Measurements from ENCODE around the gene RASAL2. TPM values are rescaled to one million over a fixed set of nuclear protein-coding genes. Genes with fewer than 3 reads are reported as not detected.

The RASAL2 gene
- total RNA-seq, 3 donors from 2014 or later: 28.5 to 41.0 (median 40.5) TPM

DNA sequence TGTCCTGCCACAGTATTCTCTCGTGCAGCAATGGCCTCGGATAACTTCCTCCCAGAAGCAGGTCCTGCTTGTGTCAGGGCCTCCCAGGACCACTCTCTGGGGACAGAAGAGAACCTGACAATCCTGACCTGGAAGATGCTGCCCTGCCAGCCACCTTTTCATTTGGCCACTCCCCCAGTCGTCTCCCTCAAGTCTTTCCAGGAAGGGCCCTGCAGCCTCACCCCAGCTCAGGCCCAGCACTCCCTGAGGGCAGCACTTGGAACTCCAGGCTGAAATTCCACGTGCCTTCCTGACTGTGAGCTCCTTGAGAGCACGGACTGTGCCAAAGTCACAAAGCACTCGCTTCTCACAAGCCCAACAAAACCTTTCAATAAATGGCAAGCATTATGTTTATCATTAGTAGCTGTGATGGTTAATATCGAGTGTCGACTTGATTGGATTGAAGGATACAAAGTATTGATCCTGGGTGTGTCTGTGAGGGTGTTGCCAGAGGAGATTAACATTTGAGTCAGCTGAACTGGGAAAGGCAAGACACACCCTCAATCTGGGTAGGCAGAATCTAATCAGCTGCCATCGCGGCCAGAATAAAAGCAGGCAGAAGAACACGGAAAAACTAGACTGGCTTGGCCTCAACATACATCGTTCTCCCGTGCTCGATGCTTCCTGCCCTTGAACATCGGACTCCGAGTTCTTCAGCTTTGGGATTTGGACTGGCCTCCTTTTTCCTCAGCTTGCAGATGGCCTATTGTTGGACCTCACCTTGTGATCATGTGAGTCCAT, 405.2 kb downstream of the RASAL2 start:
- no peak overlapping the region for H3K4me3 ChIP-seq
- peaks cover 0 to 3% of the 10 kb centered on the region in 2 donors for H3K27me3 ChIP-seq
- no peaks in the 10 kb centered on the region for H3K36me3 ChIP-seq
- H3K9me3 ChIP-seq: no peaks in the 10 kb centered on the region
- no peak for DNase-seq (ENCODE audit: low spot score in 2 of 2)
- TF ChIP-seq POLR2AphosphoS5 (IDR thresholded peaks at IDR 0.05) (no peak), POLR2A (IDR thresholded peaks at IDR 0.05) (no peak)
- TF ChIP-seq, protein P1, sequence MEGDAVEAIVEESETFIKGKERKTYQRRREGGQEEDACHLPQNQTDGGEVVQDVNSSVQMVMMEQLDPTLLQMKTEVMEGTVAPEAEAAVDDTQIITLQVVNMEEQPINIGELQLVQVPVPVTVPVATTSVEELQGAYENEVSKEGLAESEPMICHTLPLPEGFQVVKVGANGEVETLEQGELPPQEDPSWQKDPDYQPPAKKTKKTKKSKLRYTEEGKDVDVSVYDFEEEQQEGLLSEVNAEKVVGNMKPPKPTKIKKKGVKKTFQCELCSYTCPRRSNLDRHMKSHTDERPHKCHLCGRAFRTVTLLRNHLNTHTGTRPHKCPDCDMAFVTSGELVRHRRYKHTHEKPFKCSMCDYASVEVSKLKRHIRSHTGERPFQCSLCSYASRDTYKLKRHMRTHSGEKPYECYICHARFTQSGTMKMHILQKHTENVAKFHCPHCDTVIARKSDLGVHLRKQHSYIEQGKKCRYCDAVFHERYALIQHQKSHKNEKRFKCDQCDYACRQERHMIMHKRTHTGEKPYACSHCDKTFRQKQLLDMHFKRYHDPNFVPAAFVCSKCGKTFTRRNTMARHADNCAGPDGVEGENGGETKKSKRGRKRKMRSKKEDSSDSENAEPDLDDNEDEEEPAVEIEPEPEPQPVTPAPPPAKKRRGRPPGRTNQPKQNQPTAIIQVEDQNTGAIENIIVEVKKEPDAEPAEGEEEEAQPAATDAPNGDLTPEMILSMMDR (IDR thresholded peaks at IDR 0.05): no peak
- no peaks in the 10 kb centered on the region for H3K4me1 ChIP-seq
- intact Hi-C loops (cut with DNase I; ENCODE audit: low total_unique reads): no loop called here
- no peak overlapping the region for H3K27ac ChIP-seq

DNA sequence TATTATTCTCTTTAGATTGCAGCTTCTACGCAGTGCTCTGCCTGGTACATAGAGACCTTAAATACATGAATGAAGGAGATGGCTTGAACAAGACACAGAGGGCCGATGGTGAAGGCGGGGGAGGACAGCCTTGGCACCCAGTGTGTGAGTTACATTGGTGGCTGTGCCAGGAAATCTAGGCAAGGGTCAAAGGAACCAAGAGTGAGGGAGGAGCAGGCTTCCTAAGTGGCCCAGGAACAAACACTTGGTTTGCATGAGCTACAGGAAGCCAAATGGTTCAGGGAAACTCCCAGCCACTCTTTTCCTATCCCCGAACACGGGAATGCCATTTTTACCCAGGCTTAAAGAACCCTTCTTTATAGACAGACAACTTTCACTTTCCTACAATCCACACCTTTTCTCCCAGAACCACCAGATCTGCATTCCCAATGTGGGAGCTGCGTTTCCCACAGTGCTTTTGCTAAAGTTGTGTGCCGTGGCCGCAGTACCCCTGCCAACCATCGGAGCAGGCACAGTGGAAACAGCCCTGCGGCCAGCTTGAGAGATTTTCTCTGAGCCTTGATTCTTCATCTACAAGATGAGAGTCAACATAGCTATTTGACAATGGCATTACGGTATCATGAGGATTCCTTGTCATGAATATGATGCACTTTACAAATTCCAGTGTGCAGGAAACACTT, 406.3 kb downstream of the RASAL2 start:
- no peaks in the 10 kb centered on the region for H3K9me3 ChIP-seq
- no peaks in the 10 kb centered on the region for H3K4me1 ChIP-seq
- H3K27ac ChIP-seq: no peak overlapping the region
- no peak overlapping the region for H3K4me3 ChIP-seq
- no peaks in the 10 kb centered on the region for H3K36me3 ChIP-seq
- H3K27me3 ChIP-seq: peaks cover 0 to 3% of the 10 kb centered on the region in 2 donors
- DNase-seq (ENCODE audit: low spot score in 2 of 2): no peak
- TF ChIP-seq POLR2A (IDR thresholded peaks at IDR 0.05): no peak
- TF ChIP-seq, protein P1 (IDR thresholded peaks at IDR 0.05): no peak
- no peak for TF ChIP-seq POLR2AphosphoS5 (IDR thresholded peaks at IDR 0.05)
- intact Hi-C loops (cut with DNase I; ENCODE audit: low total_unique reads): no loop called here

GRCh38 chr1:178500936-178501554, 407.1 kb downstream of the RASAL2 start:
- Histone ChIP-seq H3K36me3 (no peaks in the 10 kb centered on the region), H3K27me3 (peaks cover 0 to 3% of the 10 kb centered on the region in 2 donors), H3K4me1 (no peaks in the 10 kb centered on the region), H3K9me3 (no peaks in the 10 kb centered on the region), H3K4me3 (no peak overlapping the region), H3K27ac (no peak overlapping the region)
- intact Hi-C loops (cut with DNase I; ENCODE audit: low total_unique reads): no loop called here
- TF ChIP-seq POLR2A (IDR thresholded peaks at IDR 0.05) (no peak), POLR2AphosphoS5 (IDR thresholded peaks at IDR 0.05) (no peak)
- TF ChIP-seq, protein P1 (IDR thresholded peaks at IDR 0.05): no peak
- no peak for DNase-seq (ENCODE audit: low spot score in 2 of 2)

GRCh38 chr1:178501705-178502329, 407.9 kb downstream of the RASAL2 start:
- H3K27me3 ChIP-seq: peaks cover 0 to 3% of the 10 kb centered on the region in 2 donors
- no peak overlapping the region for H3K27ac ChIP-seq
- H3K36me3 ChIP-seq: no peaks in the 10 kb centered on the region
- intact Hi-C loops (cut with DNase I; ENCODE audit: low total_unique reads): no loop called here
- no peak overlapping the region for H3K4me3 ChIP-seq
- peak in 1 of 2 donors; percentile 67 for DNase-seq (ENCODE audit: low spot score in 2 of 2)
- H3K9me3 ChIP-seq: no peaks in the 10 kb centered on the region
- TF ChIP-seq, protein P1 (IDR thresholded peaks at IDR 0.05): peak; percentile 29 to 57 (median 55)
- no peak for TF ChIP-seq POLR2AphosphoS5 (IDR thresholded peaks at IDR 0.05)
- no peak for TF ChIP-seq POLR2A (IDR thresholded peaks at IDR 0.05)
- H3K4me1 ChIP-seq: no peaks in the 10 kb centered on the region
